NCI-H748 (cell line): ENCODE results near the gene MIP.
"Not testable (repeated sequence)": the region's sequence is repeated elsewhere in the genome, so short reads cannot be mapped to it uniquely, and the experiment has no call there.

Experiments used
- DNase-seq: peaks from one replicate; lab custom pipeline; 2025; ENCODE audit not compliant: unreplicated experiment; lab: John Stamatoyannopoulos, UW

The MIP gene

GRCh38 chr12:56468216-56469006 is 14.0 kb upstream of the MIP start, which contains the start of gene SPRYD4:
Gene SPRYD4, plus strand, starts transcription at chr12:56468578. Its CDS starts 14 bp downstream, at chr12:56468592.
- peak; percentile 95 for DNase-seq

- DNase-seq, result no peak
Measured at GRCh38 chr12:56462565-56462964, 8.1 kb upstream of the MIP start.

GRCh38 chr12:56461235-56462159 is 7.0 kb upstream of the MIP start:
- no peak for DNase-seq

- no peak for DNase-seq
Measured at GRCh38 chr12:56457817-56458216, 3.4 kb upstream of the MIP start.

GRCh38 chr12:56451147-56451546 is 3.3 kb downstream of the MIP start:
- DNase-seq, result no peak

GRCh38 chr12:56450241-56450640 is 4.2 kb downstream of the MIP start:
- peak; percentile 31 for DNase-seq

- peak; percentile 23 for DNase-seq
Measured at GRCh38 chr12:56449622-56449984, 4.9 kb downstream of the MIP start.

GRCh38 chr12:56448860-56449621 is 5.4 kb downstream of the MIP start, which contains the start of gene TIMELESS:
Gene TIMELESS, minus strand, starts transcription at chr12:56449426. Its CDS starts 15,256 bp downstream, at chr12:56434170.
- peak; percentile 95 for DNase-seq

GRCh38 chr12:56443208-56443607 is 11.2 kb downstream of the MIP start:
- not testable (repeated sequence) for DNase-seq

GRCh38 chr12:56437430-56438176 is 16.9 kb downstream of the MIP start:
- DNase-seq, result no peak

- DNase-seq, result no peak
Measured at GRCh38 chr12:56434828-56435227, 19.6 kb downstream of the MIP start.

GRCh38 chr12:56431850-56432249 is 22.6 kb downstream of the MIP start:
- no peak for DNase-seq

GRCh38 chr12:56431288-56431687 is 23.2 kb downstream of the MIP start:
- no peak for DNase-seq

GRCh38 chr12:56425940-56426438 is 28.5 kb downstream of the MIP start:
- no peak for DNase-seq

GRCh38 chr12:56425193-56425592 is 29.3 kb downstream of the MIP start:
- no peak for DNase-seq

- no peak for DNase-seq
Measured at GRCh38 chr12:56420411-56420810, 34.0 kb downstream of the MIP start.

- DNase-seq, result no peak
Measured at GRCh38 chr12:56417739-56418138, 36.7 kb downstream of the MIP start.

GRCh38 chr12:56414401-56414800 is 40.1 kb downstream of the MIP start:
- no peak for DNase-seq

GRCh38 chr12:56413392-56413791 is 41.1 kb downstream of the MIP start:
- no peak for DNase-seq
